SK-N-DZ (cell line): Measurements from ENCODE around the gene MCAM. TPM values are rescaled to one million over a fixed set of nuclear protein-coding genes. Genes with fewer than 3 reads are reported as not detected.
A peak's percentile ranks its signal among the peaks of the same experiment; 100 is the strongest.

Source experiments
- DNase-seq: peaks from one replicate; pipeline ENCODE4 v3.0.0-alpha.2; 2015; ENCODE audit warnings: low spot score
- polyA plus RNA-seq, 2 experiments: library from polyadenylated mRNA; depleted of rRNA; stranded (reverse); fragments of >200 nt; gene quantifications; 2 replicates each; pipeline ENCODE4 v1.2.3, GENCODE V29; 2014

The MCAM gene
- polyA plus RNA-seq (2014; cell fraction: cytosol; rRNA removed): 53.3 and 95.1 TPM in 2 replicates
- 53.4 and 56.1 TPM in 2 replicates for polyA plus RNA-seq (2014; cell fraction: nucleus; rRNA removed)

GRCh38 chr11:119316729-119317591, at the start of gene MCAM:
Gene MCAM (minus strand): TSS chr11:119317130. CDS start chr11:119317101, 29 bp downstream.
- DNase-seq: peak; percentile 50

- DNase-seq: no peak
These were observed 48.2 kb upstream of the MCAM start for GRCh38 chr11:119365071-119365591.

GRCh38 chr11:119363851-119364590, 47.1 kb upstream of the MCAM start:
- no peak for DNase-seq

GRCh38 chr11:119363081-119363850, 46.3 kb upstream of the MCAM start:
- DNase-seq: no peak

- DNase-seq: no peak
These were observed 45.8 kb upstream of the MCAM start for GRCh38 chr11:119362741-119363080.

GRCh38 chr11:119361941-119362725, 45.2 kb upstream of the MCAM start:
- DNase-seq: no peak

- DNase-seq: peak; percentile 43
These were observed 44.3 kb upstream of the MCAM start for GRCh38 chr11:119361056-119361787.

GRCh38 chr11:119359365-119360214, 42.7 kb upstream of the MCAM start:
- DNase-seq: no peak

GRCh38 chr11:119357074-119357473, 40.1 kb upstream of the MCAM start:
- no peak for DNase-seq

GRCh38 chr11:119356349-119357031, 39.6 kb upstream of the MCAM start:
- no peak for DNase-seq

- no peak for DNase-seq
These were observed 38.3 kb upstream of the MCAM start for GRCh38 chr11:119355091-119355843.

- no peak for DNase-seq
These were observed 35.9 kb upstream of the MCAM start for GRCh38 chr11:119352857-119353260.

GRCh38 chr11:119351232-119351631, 34.3 kb upstream of the MCAM start:
- no peak for DNase-seq

GRCh38 chr11:119350302-119350701, 33.4 kb upstream of the MCAM start:
- no peak for DNase-seq

- DNase-seq: no peak
These were observed 31.1 kb upstream of the MCAM start for GRCh38 chr11:119347940-119348605.

- DNase-seq: no peak
These were observed 30.3 kb upstream of the MCAM start for GRCh38 chr11:119347242-119347641.

GRCh38 chr11:119346605-119347004, 29.7 kb upstream of the MCAM start, which contains the start of gene MFRP:
Gene MFRP (minus strand): TSS chr11:119346705. CDS start chr11:119346513, 192 bp downstream.
- no peak for DNase-seq
